HS-27A (cell line): Measurements from ENCODE around the gene C20orf144.

Experiments used
- DNase-seq: peaks from one replicate; pipeline ENCODE4 v3.0.0-alpha.2; 2012; ENCODE audit warnings: low read depth, missing footprints

The C20orf144 gene

DNA sequence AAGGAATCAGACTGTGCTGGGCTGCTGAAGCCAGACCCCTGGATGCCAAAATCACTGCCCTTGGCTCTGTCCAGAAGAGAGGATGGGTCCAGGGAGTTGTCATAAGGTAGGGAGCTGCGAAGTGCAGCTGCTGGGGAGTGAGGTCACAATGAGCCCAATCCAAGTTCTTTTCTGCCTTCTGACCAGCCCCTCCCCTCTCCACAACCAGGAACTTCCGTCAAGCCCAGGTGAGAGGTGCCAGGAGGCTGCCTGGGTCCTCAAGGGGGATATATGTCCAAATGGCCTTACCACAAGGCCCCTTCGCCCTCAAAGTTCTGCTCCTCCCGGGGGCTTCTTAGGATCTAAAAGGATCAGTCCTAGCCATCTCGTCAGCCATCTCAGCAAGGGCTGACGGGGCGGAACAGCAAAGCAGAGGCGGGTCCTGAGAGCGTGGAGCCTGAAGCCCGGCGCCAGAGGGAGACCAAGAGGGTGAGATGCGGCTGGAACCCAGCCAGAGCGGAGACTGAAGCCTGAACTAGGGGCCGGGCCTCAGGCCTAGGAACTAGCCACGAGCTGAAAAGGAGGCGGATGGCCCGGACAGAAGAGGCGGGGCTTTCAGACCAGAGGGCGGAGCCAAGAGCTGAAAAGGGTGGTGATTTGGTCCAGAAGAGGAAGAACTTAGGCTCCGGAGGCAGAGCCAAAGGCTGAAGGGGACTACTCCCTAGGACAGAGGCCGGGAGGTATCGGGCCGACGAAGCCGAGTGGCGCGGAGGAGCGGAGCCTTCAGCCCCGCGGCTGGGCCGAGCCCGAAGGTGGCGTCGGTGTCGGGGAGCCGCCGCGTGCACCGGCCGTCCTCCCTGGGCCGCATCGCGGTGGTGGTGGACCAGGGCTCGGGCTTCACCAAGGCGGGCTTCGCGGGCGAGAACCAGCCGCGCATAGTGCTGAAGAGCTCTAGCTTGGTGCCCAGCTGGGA, 4.4 kb downstream of the C20orf144 start, which contains the start of gene ACTL10:
Gene ACTL10 (plus strand): TSS at position 651 of the 952 bp plus-strand sequence. CDS start 555 bp downstream, outside the sequence.
- DNase-seq, result peak; percentile 99

DNA sequence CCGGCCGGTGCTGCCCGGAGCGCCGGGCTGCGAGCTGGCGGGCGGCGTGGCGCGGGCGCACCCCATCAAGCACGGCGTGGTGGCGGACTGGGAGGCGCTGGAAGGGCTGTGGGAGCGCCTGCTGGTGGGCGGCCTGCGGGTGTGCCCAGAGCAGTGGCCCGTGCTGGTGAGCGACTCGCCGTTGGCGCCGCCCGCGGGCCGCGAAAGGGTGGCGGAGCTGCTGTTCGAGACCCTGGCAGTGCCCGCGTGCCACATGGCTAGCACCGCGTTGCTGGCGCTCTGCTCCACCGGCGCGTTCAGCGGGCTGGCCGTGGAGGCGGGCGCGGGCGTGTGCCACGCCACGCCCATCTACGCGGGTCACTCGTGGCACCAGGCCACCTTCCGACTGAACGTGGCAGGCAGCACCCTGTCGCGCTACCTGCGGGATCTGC, 5.1 kb downstream of the C20orf144 start:
- no peak for DNase-seq

DNA sequence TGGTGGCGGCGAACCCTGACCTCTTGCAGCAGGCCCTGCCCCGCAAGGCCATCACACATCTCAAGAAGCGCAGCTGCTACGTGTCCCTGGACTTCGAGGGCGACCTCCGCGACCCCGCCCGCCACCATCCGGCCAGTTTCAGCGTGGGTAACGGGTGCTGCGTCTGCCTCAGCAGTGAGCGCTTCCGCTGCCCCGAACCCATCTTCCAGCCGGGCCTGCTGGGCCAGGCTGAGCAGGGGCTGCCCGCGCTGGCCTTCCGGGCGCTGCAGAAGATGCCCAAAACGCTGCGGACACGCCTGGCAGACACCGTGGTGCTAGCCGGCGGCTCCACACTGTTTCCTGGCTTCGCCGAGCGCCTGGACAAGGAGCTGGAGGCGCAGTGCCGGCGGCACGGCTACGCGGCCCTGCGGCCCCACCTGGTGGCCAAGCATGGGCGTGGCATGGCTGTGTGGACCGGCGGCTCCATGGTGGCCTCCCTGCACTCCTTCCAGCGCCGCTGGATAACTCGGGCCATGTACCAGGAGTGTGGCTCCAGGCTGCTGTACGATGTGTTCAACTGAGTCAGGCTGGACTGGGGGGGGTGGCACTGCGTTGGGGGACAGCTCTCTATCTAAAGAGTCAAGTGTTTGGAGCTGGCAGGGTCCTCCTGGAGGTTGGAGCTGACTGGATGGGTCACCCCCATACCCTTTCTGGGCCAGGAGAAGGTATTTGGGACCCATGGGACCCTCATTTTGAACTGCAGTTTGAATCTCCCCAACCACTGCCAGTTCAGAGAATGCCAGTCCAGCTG, 5.7 kb downstream of the C20orf144 start:
- DNase-seq, result no peak

GRCh38 chr20:33668466-33669155, 6.5 kb downstream of the C20orf144 start:
- no peak for DNase-seq

GRCh38 chr20:33669224-33669623, 7.1 kb downstream of the C20orf144 start:
- DNase-seq, result no peak

DNA sequence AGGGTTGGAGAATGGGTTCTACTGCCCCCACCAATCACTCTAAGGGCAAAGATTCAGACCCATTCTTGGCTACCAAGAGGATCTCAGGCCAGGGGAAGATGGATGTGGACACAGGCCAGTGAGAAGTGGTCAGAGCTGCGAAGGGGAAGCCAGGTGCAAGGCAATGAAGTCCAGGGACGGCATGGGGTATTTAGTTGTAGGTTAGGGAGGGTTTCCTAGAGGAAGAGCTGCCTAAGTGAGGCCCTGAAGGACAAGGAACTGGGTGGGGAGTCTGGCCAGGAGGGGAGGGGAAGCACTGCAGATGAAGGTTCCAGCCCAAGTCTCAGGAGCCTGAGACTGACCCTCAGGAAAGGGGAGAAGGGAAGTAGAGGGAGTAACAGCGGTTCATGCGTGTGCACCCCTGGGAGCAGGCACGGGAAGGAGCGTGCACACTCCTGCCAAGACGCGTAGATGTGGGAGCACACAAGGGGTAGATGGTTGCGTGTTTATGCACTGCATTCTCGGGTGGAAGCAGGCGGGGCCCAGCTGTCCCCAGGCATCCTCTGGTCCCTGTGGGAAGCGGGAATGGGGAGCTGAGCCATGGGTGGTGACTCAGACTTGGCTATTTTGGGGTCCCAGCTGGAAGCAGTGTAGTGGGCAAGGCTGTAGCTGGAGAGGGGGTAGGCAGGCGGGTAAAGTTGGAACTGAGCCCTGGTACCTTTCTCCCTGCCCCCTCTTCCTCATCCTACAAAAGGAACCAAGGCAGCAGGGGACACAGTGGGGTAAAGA, 7.9 kb downstream of the C20orf144 start:
- no peak for DNase-seq

DNA sequence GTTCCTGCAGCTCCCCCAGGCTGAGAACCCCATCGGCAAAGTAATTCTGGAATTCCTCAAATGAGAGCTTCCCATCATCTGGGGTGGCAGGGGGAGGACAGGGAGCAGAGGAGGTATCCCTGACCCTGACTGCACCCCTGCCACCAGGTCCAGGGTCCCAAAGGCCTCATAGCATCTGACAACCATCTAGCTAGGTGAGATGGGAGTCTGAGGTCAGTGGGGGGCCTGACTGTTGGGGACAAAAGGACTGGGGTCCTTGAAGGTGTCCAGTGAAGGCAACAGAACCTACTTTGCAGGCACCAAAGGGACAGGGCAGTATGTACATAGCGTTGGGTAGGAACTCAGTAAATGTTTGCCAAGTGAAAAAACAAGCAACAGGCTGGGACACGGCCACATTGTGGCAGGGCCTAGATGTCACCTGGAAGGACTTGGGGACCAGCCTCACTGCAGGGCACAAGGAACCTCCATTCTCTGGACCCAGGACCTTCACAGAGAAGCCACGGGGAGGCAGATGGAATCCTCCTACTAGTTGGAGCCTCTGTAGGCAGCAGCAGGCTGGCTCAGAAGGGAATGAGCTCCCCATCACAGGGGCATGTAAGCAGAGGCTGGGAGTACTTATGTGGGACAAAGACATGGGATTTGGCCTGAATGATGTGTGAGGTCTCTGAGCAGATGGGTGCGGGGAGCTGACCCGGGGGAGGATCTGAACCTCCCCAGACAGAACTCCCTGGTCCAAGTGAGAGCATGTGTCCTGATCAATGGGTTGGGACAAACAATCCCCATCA, 8.8 kb downstream of the C20orf144 start:
- no peak for DNase-seq

- DNase-seq, result no peak
These were observed 9.6 kb downstream of the C20orf144 start for GRCh38 chr20:33671573-33672288.

- DNase-seq, result no peak
These were observed 10.4 kb downstream of the C20orf144 start for GRCh38 chr20:33672426-33673113.

DNA sequence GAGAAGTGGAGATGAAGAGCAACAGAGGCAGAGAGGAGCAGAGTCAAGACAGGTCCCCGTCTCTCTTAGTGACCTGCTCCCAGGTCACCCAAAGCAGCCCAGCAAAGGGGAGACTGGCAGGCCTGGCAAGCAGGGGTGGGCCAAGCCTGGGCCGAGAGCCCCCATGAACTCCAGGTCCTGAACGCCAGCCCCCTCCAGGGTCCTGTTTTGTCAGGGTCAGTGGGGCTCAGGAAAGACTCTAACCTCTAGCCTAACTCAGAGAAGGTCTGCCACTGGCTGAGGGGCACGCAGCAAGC, 10.9 kb downstream of the C20orf144 start:
- no peak for DNase-seq

DNA sequence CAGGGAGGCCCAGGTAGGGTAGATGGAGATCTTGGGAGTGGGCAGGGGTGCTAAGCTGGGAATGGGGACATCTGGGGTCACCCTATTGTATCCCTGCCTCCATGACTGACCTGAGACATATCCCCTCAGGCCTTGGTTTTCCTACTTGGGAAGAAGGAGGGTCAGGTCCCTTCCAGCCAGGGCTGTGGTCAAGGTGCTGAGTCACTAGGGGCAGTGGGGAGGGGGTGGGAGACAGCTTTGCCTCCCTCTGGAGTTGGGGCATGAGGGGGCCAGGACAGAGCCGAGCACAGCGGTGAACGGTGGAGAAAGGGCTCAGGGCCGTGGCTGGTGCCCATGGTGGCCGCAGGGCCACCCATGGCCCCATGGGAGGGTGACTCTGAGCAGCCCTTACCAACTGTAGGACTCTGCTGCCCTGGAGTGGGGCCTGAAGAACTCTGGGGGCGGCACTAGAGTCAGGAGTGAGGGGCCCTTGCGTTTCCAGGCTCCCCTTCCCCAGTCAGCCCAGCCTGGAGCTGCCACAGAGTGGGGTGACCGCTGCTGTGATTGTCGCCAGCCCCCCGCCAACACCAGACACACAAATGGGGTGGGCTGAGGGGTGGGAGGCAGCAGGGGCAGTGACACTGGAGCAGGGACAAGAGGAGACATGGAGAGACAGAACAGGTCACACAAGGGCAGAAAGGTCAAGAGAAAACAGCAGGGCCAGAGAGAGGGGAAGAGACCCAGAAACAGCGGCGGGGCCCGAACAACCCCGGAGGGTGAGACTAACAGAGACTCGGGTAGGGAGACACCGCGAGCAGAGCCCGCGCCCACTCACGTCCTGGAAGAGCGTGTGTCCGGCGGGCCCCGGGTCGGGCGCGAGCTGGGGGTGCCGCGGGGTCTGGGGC, 11.5 kb downstream of the C20orf144 start:
- no peak for DNase-seq

DNA sequence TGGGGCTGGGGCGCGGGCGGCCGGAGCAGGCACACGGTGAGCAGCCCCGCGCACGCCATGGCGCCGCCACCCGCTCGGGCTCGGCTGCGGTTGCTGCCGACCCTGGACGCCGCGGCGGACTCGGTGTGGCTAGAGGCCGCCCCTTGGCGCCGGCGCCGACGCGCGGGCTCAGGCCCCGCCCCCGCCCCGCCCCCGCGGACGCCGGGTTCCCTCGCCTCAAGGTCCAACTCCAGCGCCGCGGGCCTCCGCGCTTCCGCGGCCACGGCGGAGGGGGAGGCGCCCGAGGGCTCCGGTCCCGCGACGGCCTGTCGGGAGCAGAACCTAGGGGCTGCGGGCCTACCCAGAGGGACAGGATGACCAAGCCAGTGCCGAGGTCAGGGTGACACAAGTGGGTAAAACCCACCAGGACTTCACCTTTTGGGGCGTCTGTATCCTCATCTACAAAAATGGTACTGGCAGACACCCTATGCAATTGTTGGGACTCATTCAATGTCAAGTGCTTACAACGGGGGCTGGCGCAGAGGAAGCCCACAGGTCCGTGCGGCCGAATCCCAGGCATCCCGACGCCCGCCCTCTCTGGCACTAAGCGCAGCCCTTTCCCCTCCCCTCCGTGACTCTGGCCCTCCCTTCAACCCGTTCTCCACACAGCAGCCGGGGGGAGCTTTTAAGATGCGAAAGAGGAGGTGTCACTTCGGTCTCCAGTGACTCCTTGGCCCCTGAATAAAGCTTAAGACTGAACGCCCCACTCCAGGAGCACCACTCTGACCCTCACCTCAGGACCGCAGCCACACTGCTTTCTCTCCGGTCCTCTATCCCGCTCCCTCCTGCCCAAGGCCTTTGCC, 12.4 kb downstream of the C20orf144 start, which contains the start of gene NECAB3:
Gene NECAB3 (minus strand): TSS at position 135 of the 842 bp plus-strand sequence. CDS start 76 bp downstream, at position 59.
- DNase-seq, result no peak

- DNase-seq, result no peak
These were observed 13.2 kb downstream of the C20orf144 start for GRCh38 chr20:33675136-33675959.

DNA sequence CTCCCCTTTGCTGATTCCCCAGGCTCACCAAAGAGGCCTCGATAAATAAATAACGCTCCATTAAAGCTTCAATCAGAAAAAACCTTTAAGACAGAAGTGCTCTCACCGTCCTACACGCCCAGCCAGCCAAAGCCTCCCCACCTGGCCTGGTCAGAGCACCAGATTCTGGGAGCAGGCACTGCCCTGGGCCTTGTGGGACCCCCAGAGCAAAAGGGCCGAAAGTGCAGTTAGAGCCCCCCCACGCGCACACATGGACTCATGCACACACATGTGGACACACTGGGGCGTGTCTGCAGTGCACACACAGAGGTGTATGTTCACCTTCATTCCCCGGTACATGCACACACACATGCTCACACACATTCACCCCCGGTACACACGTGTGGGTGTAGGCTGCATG, 14.0 kb downstream of the C20orf144 start:
- DNase-seq, result no peak

DNA sequence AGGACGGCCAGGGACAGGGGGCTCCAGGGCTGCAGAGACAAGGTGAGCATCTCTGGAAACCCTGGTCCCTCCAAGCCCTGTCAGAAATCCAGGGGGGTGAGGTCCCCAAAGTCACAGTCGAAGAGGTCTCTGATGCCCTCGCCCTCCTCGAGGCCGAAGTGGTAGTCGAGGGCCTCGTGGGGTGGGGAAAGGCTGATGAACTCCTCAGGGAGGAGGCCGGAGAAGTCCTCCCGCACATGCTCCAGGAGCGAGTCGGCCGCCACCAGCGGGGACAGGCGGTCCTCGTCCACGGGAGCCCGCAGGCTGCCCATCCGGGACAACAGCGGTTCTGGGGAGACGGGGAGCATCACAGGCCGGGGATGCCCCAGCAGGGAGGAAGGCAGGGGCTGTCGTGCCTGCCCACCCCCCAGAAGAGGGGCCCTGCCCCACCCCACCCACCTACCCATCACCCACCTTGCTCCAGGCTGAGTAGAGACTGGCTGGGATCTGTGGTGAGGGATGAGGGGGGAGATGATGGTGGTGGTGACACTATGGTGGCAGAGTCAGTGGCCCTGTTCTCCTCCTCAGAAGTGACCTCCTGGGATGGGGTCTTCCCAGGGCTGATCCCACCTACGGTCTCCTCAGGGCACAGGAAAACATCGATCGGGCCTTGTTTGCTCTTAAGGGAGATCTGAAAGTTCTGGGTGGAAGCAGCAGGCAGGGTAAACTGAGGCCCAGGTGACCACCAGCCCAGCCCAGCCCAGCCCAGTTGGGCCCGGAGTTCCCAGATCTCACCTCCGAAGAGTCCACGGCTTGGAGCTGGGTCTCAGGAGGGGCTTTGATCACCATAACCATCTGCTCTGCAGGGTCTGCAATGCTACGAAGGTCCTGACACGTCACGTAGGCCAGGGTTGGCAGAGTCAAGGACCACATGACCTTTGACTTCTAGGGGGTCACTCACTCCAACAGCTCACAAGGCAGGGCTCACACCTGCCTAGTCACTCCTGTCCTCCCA, 14.8 kb downstream of the C20orf144 start:
- DNase-seq, result no peak
